A549 (cell line): Measurements from ENCODE around the gene RNF44.

Experiments used
- CEBPB ChIP-seq, 2 experiments: fragments of >200 bp in 1 of 2; sonication (Bioruptor Twin) in 1 of 2; formaldehyde crosslinking in 1 of 2; IDR thresholded peaks; 2 replicates each; pipeline ENCODE4 v1.6.1; 2012 to 2016
- CTCF ChIP-seq: fragments of >200 bp; sonication (Bioruptor Twin); formaldehyde crosslinking; IDR thresholded peaks from 3 replicates; pipeline ENCODE4 v1.5.1; 2016
- EHMT2 ChIP-seq: fragments of 200-600 bp; sonication (generic); IDR thresholded peaks from 2 replicates; pipeline ENCODE4 v1.6.1; 2016; ENCODE audit warnings: antibody characterized with exemption, low read depth, mild to moderate bottlenecking, moderate library complexity
- ESRRA ChIP-seq: fragments of 150-350 bp; IDR thresholded peaks from 2 replicates; pipeline ENCODE4 v1.6.1; 2014; ENCODE audit warnings: mild to moderate bottlenecking, low read length, borderline replicate concordance
- HDAC2 ChIP-seq: fragments of 200-600 bp; sonication (generic); IDR thresholded peaks from 2 replicates; pipeline ENCODE4 v1.6.1; 2016
- HOXA7 ChIP-seq: fragments of 250-450 bp; sonication (Bioruptor Pico); IDR thresholded peaks from 2 replicates; pipeline ENCODE4 v1.5.0; 2020; ENCODE audit warnings: mild to moderate bottlenecking, moderate library complexity
- MAX ChIP-seq: IDR thresholded peaks from 2 replicates; pipeline ENCODE4 v1.6.1; 2012
- MAZ ChIP-seq: fragments of 150-350 bp; IDR thresholded peaks from 2 replicates; pipeline ENCODE4 v1.6.1; 2014; ENCODE audit warnings: antibody characterized with exemption, low read depth, low read length, borderline replicate concordance
- MYC ChIP-seq: IDR thresholded peaks from 2 replicates; pipeline ENCODE4 v1.6.1; 2012; ENCODE audit warnings: mild to moderate bottlenecking, inconsistent platforms, low read length, improper control_type of control experiment, borderline replicate concordance
- POLR2A ChIP-seq: IDR thresholded peaks from 2 replicates; pipeline ENCODE4 v1.6.1; 2012; ENCODE audit warnings: mild to moderate bottlenecking, low read length
- REST ChIP-seq: fragments of 200-600 bp; sonication (generic); IDR thresholded peaks from 2 replicates; pipeline ENCODE4 v1.6.1; 2016; ENCODE audit warnings: antibody characterized with exemption, mild to moderate bottlenecking, moderate library complexity
- RFX5 ChIP-seq: fragments of 450-650 bp; IDR thresholded peaks from 2 replicates; pipeline ENCODE4 v1.7.1; 2014; ENCODE audit warnings: antibody characterized with exemption, mild to moderate bottlenecking, moderate library complexity
- USF2 ChIP-seq: fragments of 450-650 bp; IDR thresholded peaks from 2 replicates; pipeline ENCODE4 v1.6.1; 2014; ENCODE audit warnings: antibody characterized with exemption

- no peak for TF ChIP-seq CEBPB (IDR thresholded peaks at IDR 0.05)
- no peak for TF ChIP-seq REST
- no peak for TF ChIP-seq POLR2A
- TF ChIP-seq CTCF: no peak
- TF ChIP-seq HOXA7 (CRISPR knock-in tag): no peak
- no peak for TF ChIP-seq HDAC2
- no peak for TF ChIP-seq EHMT2
- TF ChIP-seq ESRRA: no peak
- no peak for TF ChIP-seq RFX5
- no peak for TF ChIP-seq MAX
- no peak for TF ChIP-seq MAZ
- no peak for TF ChIP-seq USF2
- no peak for TF ChIP-seq MYC
These were observed 8.2 kb upstream of the RNF44 start for GRCh38 chr5:176545388-176545736.
